SH-SY5Y (cell line): ENCODE data around the gene JAKMIP1.

Source experiments
- GATA2 ChIP-seq: IDR thresholded peaks from 2 replicates; pipeline ENCODE4 v1.6.1; 2011; ENCODE audit warnings: mild to moderate bottlenecking, low read depth, low read length
- GATA3 ChIP-seq: IDR thresholded peaks from 2 replicates; pipeline ENCODE4 v1.6.1; 2011; ENCODE audit warnings: low read depth, mild to moderate bottlenecking, low read length, moderate library complexity

DNA sequence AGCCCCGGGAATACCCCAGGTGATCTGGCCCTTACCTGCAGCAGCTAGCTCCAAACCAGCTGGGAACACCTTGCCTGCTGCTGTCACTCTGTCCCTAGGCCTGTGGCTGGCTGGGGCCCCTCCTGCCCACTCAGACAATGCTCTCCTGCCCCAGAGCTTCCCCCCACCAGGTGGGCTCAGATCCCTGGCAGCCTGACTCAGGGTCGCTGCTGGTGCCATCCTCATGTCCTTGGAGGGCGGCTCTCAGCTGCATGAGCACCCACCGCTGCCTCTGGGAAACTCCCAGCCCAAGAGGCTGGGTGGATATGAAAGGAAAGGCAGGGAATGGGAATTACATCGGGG, 197.9 kb downstream of the JAKMIP1 start:
- no peak for TF ChIP-seq GATA2
- TF ChIP-seq GATA3 = no peak
